WTC11 (cell line): Measurements from ENCODE around the gene SLC6A4.

Experiments
- CREM ChIP-seq: sonication (generic); formaldehyde crosslinking; IDR thresholded peaks from 2 replicates; pipeline ENCODE4 v1.8.1; 2022; ENCODE audit warnings: mild to moderate bottlenecking, missing genetic modification reagents, moderate library complexity
- CTCF ChIP-seq: fragments of 200-600 bp; IDR thresholded peaks from 2 replicates; pipeline ENCODE4 v1.8.0; 2022; ENCODE audit warnings: antibody characterized with exemption
- ESRRA ChIP-seq: sonication (generic); formaldehyde crosslinking; IDR thresholded peaks from 2 replicates; pipeline ENCODE4 v1.8.1; 2022; ENCODE audit warnings: mild to moderate bottlenecking, missing genetic modification reagents, borderline replicate concordance
- GABPB1 ChIP-seq: sonication (generic); formaldehyde crosslinking; IDR thresholded peaks from 2 replicates; pipeline ENCODE4 v1.8.1; 2023; ENCODE audit warnings: mild to moderate bottlenecking, missing genetic modification reagents
- GRHL2 ChIP-seq: fragments of 250-450 bp; sonication (Bioruptor Pico); IDR thresholded peaks from 2 replicates; pipeline ENCODE4 v1.8.0; 2022; ENCODE audit warnings: mild to moderate bottlenecking, moderate library complexity; ENCODE audit not compliant: insufficient replicate concordance, severe bottlenecking
- ZNF317 ChIP-seq: sonication (generic); formaldehyde crosslinking; IDR thresholded peaks from 2 replicates; pipeline ENCODE4 v1.8.1; 2023; ENCODE audit warnings: low read depth, mild to moderate bottlenecking, moderate library complexity, missing genetic modification reagents, borderline replicate concordance
- TF ChIP-seq, protein P1 (sequence below): sonication (generic); formaldehyde crosslinking; IDR thresholded peaks from 2 replicates; pipeline ENCODE4 v1.8.1; 2023; ENCODE audit warnings: mild to moderate bottlenecking, missing genetic modification reagents, borderline replicate concordance
- TF ChIP-seq, protein P2 (sequence below): sonication (generic); formaldehyde crosslinking; IDR thresholded peaks from 2 replicates; pipeline ENCODE4 v1.8.0; 2022; ENCODE audit warnings: mild to moderate bottlenecking, missing genetic modification reagents

- TF ChIP-seq CTCF, result no peak
- no peak for TF ChIP-seq ZNF317 (CRISPR knock-in tag)
- TF ChIP-seq ESRRA (CRISPR knock-in tag), result no peak
- TF ChIP-seq GABPB1 (CRISPR knock-in tag), result no peak
- no peak for TF ChIP-seq GRHL2 (CRISPR knock-in tag)
- TF ChIP-seq, protein P1, sequence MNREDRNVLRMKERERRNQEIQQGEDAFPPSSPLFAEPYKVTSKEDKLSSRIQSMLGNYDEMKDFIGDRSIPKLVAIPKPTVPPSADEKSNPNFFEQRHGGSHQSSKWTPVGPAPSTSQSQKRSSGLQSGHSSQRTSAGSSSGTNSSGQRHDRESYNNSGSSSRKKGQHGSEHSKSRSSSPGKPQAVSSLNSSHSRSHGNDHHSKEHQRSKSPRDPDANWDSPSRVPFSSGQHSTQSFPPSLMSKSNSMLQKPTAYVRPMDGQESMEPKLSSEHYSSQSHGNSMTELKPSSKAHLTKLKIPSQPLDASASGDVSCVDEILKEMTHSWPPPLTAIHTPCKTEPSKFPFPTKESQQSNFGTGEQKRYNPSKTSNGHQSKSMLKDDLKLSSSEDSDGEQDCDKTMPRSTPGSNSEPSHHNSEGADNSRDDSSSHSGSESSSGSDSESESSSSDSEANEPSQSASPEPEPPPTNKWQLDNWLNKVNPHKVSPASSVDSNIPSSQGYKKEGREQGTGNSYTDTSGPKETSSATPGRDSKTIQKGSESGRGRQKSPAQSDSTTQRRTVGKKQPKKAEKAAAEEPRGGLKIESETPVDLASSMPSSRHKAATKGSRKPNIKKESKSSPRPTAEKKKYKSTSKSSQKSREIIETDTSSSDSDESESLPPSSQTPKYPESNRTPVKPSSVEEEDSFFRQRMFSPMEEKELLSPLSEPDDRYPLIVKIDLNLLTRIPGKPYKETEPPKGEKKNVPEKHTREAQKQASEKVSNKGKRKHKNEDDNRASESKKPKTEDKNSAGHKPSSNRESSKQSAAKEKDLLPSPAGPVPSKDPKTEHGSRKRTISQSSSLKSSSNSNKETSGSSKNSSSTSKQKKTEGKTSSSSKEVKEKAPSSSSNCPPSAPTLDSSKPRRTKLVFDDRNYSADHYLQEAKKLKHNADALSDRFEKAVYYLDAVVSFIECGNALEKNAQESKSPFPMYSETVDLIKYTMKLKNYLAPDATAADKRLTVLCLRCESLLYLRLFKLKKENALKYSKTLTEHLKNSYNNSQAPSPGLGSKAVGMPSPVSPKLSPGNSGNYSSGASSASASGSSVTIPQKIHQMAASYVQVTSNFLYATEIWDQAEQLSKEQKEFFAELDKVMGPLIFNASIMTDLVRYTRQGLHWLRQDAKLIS, result no peak
- TF ChIP-seq, protein P2, sequence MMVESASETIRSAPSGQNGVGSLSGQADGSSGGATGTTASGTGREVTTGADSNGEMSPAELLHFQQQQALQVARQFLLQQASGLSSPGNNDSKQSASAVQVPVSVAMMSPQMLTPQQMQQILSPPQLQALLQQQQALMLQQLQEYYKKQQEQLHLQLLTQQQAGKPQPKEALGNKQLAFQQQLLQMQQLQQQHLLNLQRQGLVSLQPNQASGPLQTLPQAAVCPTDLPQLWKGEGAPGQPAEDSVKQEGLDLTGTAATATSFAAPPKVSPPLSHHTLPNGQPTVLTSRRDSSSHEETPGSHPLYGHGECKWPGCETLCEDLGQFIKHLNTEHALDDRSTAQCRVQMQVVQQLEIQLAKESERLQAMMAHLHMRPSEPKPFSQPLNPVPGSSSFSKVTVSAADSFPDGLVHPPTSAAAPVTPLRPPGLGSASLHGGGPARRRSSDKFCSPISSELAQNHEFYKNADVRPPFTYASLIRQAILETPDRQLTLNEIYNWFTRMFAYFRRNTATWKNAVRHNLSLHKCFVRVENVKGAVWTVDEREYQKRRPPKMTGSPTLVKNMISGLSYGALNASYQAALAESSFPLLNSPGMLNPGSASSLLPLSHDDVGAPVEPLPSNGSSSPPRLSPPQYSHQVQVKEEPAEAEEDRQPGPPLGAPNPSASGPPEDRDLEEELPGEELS, result no peak
- TF ChIP-seq CREM (CRISPR knock-in tag), result no peak
Measured at GRCh38 chr17:30278032-30278431, 42.5 kb upstream of the SLC6A4 start.
